HCT116 (cell line): ENCODE data around the gene ATRAID. TPM values are rescaled to one million over a fixed set of nuclear protein-coding genes. Genes with fewer than 3 reads are reported as not detected.

Experiments
- ATAC-seq: fragments of 200-7000 bp; cut with Tn5 transposase; 2 replicates; pipeline ENCODE4 v1.9.1; 2020; ENCODE audit warnings: mild to moderate bottlenecking, moderate library complexity
- BruUV-seq: library from RNA; stranded (reverse); fragments of 400-500 nt; replicated peaks from 2 replicates; lab custom pipeline; 2021; lab: Mats Ljungman, UMichigan
- CTCF ChIA-PET: fragments of 300-600 bp; sonication (Branson Sonifier 250); formaldehyde crosslinking; loops from one replicate; lab custom pipeline; 2021; ENCODE audit warnings: antibody characterized with exemption; lab: Charles Lee
- POLR2A ChIA-PET: fragments of 300-600, 350-600 bp; sonication (Branson Sonifier 250); formaldehyde crosslinking; loops from one replicate; lab custom pipeline; 2021; ENCODE audit warnings: antibody characterized with exemption; lab: Charles Lee
- RAD21 ChIA-PET, 2 experiments: fragments of 300-600 bp; sonication (Branson Sonifier 250); formaldehyde crosslinking; loops; one replicate each; lab custom pipeline; 2023; ENCODE audit warnings: low total read pairs in 2 of 2; ENCODE audit not compliant: uncharacterized antibody in 2 of 2, unreplicated experiment in 2 of 2, low non-redundant PET in 1 of 2; lab: Charles Lee
- DNase-seq: peaks from one replicate; pipeline ENCODE4 v3.0.0-alpha.2; 2010; ENCODE audit warnings: low read depth, low spot score
- H2AFZ ChIP-seq: fragments of 200-600 bp; shearing (Covaris generic), sonication (generic); 2 replicates; pipeline ENCODE4 v1.6.1; 2017; ENCODE audit warnings: low read depth, mixed run types, mixed read lengths, antibody characterized with exemption, low read length; ENCODE audit not compliant: poor library complexity, severe bottlenecking
- H3K27ac ChIP-seq: 2 replicates; pipeline ENCODE4 v1.5.1; 2012; ENCODE audit warnings: low read depth, low read length
- H3K27me3 ChIP-seq: fragments of 200-600 bp; sonication (generic); 2 replicates; pipeline ENCODE4 v1.6.1; 2016; ENCODE audit warnings: mixed run types, low read length, mixed read lengths; ENCODE audit not compliant: insufficient read depth
- H3K36me3 ChIP-seq, 2 experiments: fragments of 200-500 bp in 1 of 2; fragments of 200-600 bp in 1 of 2; sonication (Bioruptor generic) in 1 of 2; sonication (generic) in 1 of 2; 2 replicates each; pipeline versions ENCODE4 v1.5.1 to v1.6.1; 2014 to 2016; ENCODE audit warnings: low read length in 2 of 2, inconsistent platforms in 1 of 2, mixed read lengths in 1 of 2, mixed run types in 1 of 2; ENCODE audit not compliant: insufficient read depth in 2 of 2, control insufficient read depth in 1 of 2
- H3K4me1 ChIP-seq, 2 experiments: fragments of 200-600 bp in 1 of 2; sonication (generic) in 1 of 2; 2 replicates each; pipeline versions ENCODE4 v1.5.1 to v1.6.1; 2012 to 2017; ENCODE audit warnings: low read length in 2 of 2, inconsistent platforms in 1 of 2, mild to moderate bottlenecking in 1 of 2, mixed read lengths in 1 of 2, mixed run types in 1 of 2, moderate library complexity in 1 of 2; ENCODE audit not compliant: insufficient read depth in 2 of 2, control insufficient read depth in 1 of 2
- H3K4me2 ChIP-seq: fragments of 200-600 bp; sonication (generic); 2 replicates; pipeline ENCODE4 v1.6.1; 2017; ENCODE audit warnings: mixed run types, low read length, mixed read lengths
- H3K4me3 ChIP-seq, 2 experiments: fragments of 200-600 bp in 1 of 2; sonication (generic) in 1 of 2; replicated peaks in 1 of 2; 2 replicates each; pipeline ENCODE4 v1.5.1; 2011 to 2016; ENCODE audit warnings: low read length in 2 of 2, control low read depth in 1 of 2, low read depth in 1 of 2, mild to moderate bottlenecking in 1 of 2, mixed read lengths in 1 of 2, mixed run types in 1 of 2
- H3K79me2 ChIP-seq: fragments of 200-600 bp; sonication (generic); 2 replicates; pipeline ENCODE4 v1.6.1; 2017; ENCODE audit warnings: mild to moderate bottlenecking, mixed run types, low read length, moderate library complexity, mixed read lengths; ENCODE audit not compliant: insufficient read depth
- H3K9ac ChIP-seq: fragments of 200-600 bp; sonication (generic); 2 replicates; pipeline ENCODE4 v1.6.1; 2016; ENCODE audit warnings: low read length, mixed read lengths
- H3K9me2 ChIP-seq: fragments of 200-600 bp; sonication (generic), shearing (Covaris generic); 2 replicates; pipeline ENCODE4 v1.6.1; 2017; ENCODE audit warnings: mixed run types, mild to moderate bottlenecking, moderate library complexity; ENCODE audit not compliant: insufficient read depth
- H3K9me3 ChIP-seq, 2 experiments: fragments of 200-500 bp in 1 of 2; fragments of 200-600 bp in 1 of 2; sonication (Bioruptor generic) in 1 of 2; sonication (generic) in 1 of 2; 2 replicates each; pipeline ENCODE4 v1.6.1; 2014 to 2017; ENCODE audit warnings: low read length in 2 of 2, mixed read lengths in 2 of 2, inconsistent platforms in 1 of 2, low read depth in 1 of 2, mild to moderate bottlenecking in 1 of 2, mixed run types in 1 of 2, moderate library complexity in 1 of 2; ENCODE audit not compliant: control insufficient read depth in 1 of 2, insufficient read depth in 1 of 2
- H4K20me1 ChIP-seq: fragments of 200-600 bp; sonication (generic), shearing (Covaris generic); 2 replicates; pipeline ENCODE4 v1.6.1; 2017; ENCODE audit warnings: mixed run types, mild to moderate bottlenecking, moderate library complexity; ENCODE audit not compliant: insufficient read depth
- POLR2A ChIP-seq: IDR thresholded peaks from 2 replicates; pipeline ENCODE4 v1.7.0; 2011; ENCODE audit warnings: borderline replicate concordance; ENCODE audit not compliant: insufficient read depth, insufficient read length; ENCODE audit errors: extremely low read depth
- POLR2AphosphoS5 ChIP-seq: IDR thresholded peaks from 2 replicates; pipeline ENCODE4 v1.6.1; 2011; ENCODE audit warnings: mild to moderate bottlenecking, low read depth, low read length, moderate library complexity
- SIN3A ChIP-seq: IDR thresholded peaks from 2 replicates; pipeline ENCODE4 v1.6.1; 2012; ENCODE audit warnings: low read depth
- YY1 ChIP-seq: IDR thresholded peaks from 2 replicates; pipeline ENCODE4 v1.6.1; 2011; ENCODE audit warnings: low read length, low read depth, moderate library complexity, mild to moderate bottlenecking; ENCODE audit not compliant: insufficient replicate concordance; ENCODE audit errors: extremely low read depth
- ZFX ChIP-seq: fragments of 450-650 bp; IDR thresholded peaks from 2 replicates; pipeline ENCODE4 v1.6.1; 2017
- ZNF274 ChIP-seq: fragments of 200-500 bp; sonication (Bioruptor generic); IDR thresholded peaks from 2 replicates; pipeline ENCODE4 v1.6.1; 2014; ENCODE audit warnings: mild to moderate bottlenecking, low read depth, low read length, inconsistent platforms
- intact Hi-C: fragments of 100-400 bp; cut with micrococcal nuclease; formaldehyde crosslinking; loops from 2 replicates; pipeline ENCODE4 v1.10.0; 2022
- total RNA-seq: library from RNA; stranded (reverse); gene quantifications from one replicate; pipeline ENCODE4 v1.2.1, GENCODE V29; 2021; ENCODE audit not compliant: unreplicated experiment

Gene ATRAID
- total RNA-seq, 1 experiment from 2014 or later, result 93.6 TPM

- ChIA-PET CTCF (interaction anchor here (1.0 to 1.6 kb wide), 3 partner anchors 18 to 40 kb away, joined by 3 to 6 read pairs (median 4); no protein-coding TSS in a partner anchor), RAD21 (interaction anchor here in 1 of 2 experiments (1.0 kb wide), 1 partner anchor 40 kb away, joined by 4 read pairs; no protein-coding TSS in a partner anchor), POLR2A (interaction anchor here (1.1 to 1.8 kb wide), 4 partner anchors 10 to 30 kb away, joined by 3 to 6 read pairs (median 4); no protein-coding TSS in a partner anchor)
- Histone ChIP-seq H3K9ac (peak within 1 kb of the TSS; percentile 79), H3K27me3 (peaks cover 13% of the 10 kb centered on the region; the same call in 1 of the 2 replicates), H3K9me2 (no peaks in the 10 kb centered on the region), H3K27ac (peak within 1 kb of the TSS; percentile 58; the same call in 1 of the 2 replicates), H4K20me1 (no peaks in the 10 kb centered on the region), H3K4me1 (peaks cover 19 to 37% of the 10 kb centered on the region in 2 experiments), H3K4me3 (peak within 1 kb of the TSS; percentile 73 to 84), H3K4me2 (peak within 1 kb of the TSS; percentile 99), H3K36me3 (0 out of 4 replicates have a peak, but pooled peaks cover 0 to 2% of the 10 kb centered on the region in 2 experiments), H3K79me2 (peaks cover 13% of the 10 kb centered on the region; the same call in 1 of the 2 replicates), H2AFZ (no peak within 1 kb of the TSS), H3K9me3 (no peaks in the 10 kb centered on the region)
- intact Hi-C loops, result loop anchor here (5.0 kb wide), 1 partner anchor 60 kb away; the partner anchor contains the start of gene MPV17
- no TSS peak for BruUV-seq
- TF ChIP-seq POLR2A, result peak; percentile 72
- TF ChIP-seq SIN3A, result no peak
- TF ChIP-seq ZFX, result peak; percentile 76
- TF ChIP-seq YY1, result peak; percentile 32
- no peak for TF ChIP-seq ZNF274
- peak; percentile 96 for TF ChIP-seq POLR2AphosphoS5
- DNase-seq (peak; percentile 44), ATAC-seq (peak; percentile 81)
Observed at GRCh38 chr2:27262379-27263286, 50.8 kb downstream of the ATRAID start, which contains the start of gene SLC30A3. SLC30A3 (minus strand) TSS chr2:27263047; CDS start chr2:27262906, 141 bp downstream.
